Subcutaneous adipose tissue (tissue), 4 donors: ENCODE measurements around the gene PIGU. TPM values are rescaled to one million over a fixed set of nuclear protein-coding genes. Genes with fewer than 3 reads are reported as not detected.

Experiments used
- total RNA-seq, 4 donors: library from RNA; depleted of rRNA; stranded (reverse); fragments of >200 nt; gene quantifications; one replicate each; pipeline ENCODE4 v1.1.0, GENCODE V29; 2016
- TF ChIP-seq, protein P1 (sequence below): fragments of 450-650 bp; IDR thresholded peaks from one replicate; pipeline ENCODE4 v1.5.1; 2016; ENCODE audit warnings: low read depth, mild to moderate bottlenecking, control low read depth, antibody characterized with exemption, moderate library complexity

Gene PIGU
- total RNA-seq, 4 donors from 2014 or later = 5.7 to 13.9 (median 7.7) TPM

DNA sequence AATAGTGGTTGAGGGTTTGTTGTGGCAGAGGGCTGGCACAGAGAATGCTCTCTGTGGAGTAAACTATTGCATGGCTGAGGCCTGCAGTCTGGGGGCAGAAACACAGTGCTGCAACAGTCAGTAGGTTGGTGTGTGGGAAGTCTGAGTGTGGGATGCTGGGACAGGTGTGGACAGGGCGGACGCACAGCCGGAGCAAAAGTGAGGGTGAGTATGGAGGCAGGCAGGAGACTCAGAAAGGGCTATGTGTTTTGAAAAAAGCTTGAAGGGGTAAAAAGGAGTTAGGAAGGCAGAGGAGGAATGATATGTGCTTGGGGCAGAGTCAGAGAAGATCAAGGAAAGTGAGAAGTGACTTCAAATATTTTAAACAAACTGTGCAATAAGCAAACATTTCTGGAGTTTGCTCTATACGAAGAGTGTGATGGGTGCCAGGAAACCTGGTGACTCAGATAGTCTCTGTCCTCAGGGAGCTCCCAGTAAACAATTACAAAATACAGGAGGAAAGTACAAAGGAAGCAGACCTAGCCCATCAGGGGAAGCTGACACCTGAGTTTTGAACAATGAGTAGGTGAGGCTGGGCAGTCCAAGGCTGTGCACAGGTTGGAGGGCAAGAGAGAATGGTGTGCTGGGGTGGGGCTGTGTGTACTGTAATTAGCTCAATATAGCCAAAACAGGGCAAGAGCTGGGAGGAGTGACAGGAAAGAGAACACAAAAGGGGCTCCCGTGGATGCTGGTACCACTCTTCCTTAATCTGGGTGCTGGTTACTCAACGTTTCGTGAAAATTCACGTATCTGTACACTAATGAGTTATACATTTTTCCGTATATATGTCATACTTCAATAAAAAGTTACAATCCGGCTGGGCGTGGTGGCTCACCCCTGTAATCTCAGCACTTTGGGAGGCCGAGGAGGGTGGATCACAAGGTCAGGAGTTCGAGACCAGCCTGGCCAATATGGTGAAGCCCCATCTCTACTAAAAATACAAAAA lies 55.2 kb downstream of the PIGU start:
- TF ChIP-seq, protein P1, sequence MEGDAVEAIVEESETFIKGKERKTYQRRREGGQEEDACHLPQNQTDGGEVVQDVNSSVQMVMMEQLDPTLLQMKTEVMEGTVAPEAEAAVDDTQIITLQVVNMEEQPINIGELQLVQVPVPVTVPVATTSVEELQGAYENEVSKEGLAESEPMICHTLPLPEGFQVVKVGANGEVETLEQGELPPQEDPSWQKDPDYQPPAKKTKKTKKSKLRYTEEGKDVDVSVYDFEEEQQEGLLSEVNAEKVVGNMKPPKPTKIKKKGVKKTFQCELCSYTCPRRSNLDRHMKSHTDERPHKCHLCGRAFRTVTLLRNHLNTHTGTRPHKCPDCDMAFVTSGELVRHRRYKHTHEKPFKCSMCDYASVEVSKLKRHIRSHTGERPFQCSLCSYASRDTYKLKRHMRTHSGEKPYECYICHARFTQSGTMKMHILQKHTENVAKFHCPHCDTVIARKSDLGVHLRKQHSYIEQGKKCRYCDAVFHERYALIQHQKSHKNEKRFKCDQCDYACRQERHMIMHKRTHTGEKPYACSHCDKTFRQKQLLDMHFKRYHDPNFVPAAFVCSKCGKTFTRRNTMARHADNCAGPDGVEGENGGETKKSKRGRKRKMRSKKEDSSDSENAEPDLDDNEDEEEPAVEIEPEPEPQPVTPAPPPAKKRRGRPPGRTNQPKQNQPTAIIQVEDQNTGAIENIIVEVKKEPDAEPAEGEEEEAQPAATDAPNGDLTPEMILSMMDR = no peak

DNA sequence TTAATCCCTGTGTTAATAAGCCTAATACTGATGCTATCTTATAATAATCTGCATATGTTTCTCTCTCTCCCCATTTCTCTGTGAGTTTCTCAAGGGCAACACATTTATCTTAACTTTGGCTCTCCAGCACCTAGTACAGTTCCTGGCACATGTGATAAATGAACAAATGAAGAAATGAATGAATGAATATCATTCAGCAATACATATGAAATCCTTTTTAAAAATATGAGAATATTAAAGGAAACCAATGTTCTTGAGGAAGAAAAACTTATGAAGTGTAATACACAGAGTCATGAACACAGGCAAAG lies 55.9 kb downstream of the PIGU start:
- TF ChIP-seq, protein P1 = no peak

DNA sequence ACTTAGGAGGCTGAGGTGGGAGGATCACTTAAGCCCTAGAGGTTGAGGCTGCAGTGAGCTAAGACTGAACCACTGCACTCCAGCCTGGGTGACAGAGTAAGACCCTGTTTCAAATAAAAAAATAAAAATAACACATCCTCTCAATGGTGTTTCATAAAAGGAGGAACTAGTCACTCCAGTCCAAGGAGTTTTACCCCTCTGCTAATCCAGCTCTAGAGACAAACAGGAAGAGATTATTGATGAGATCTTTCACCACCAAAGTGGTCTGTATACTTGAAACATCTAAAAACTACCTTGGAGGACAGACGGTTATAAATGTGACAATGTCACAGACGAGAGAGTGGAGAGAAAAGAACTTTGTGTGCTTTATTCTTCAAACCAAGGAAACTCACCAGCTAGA lies 58.2 kb downstream of the PIGU start:
- TF ChIP-seq, protein P1 = no peak

DNA sequence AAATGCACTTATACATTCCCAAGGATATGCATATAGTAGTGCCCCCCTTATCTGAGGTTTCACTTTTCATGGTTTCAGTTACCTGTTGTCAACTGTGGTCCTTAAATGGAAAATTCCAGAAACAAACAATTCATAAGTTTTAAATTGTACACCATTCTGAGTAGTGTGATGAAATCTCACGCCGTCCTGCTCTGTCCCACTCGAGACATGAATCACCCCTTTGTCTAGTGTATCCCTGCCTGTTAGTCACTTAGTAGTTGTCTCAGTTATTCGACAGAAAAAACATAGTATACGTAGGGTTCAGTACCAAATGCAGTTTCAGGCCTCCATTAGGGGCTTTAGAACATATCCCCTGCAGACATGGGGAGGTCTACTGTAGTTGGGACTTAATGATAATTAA lies 61.4 kb downstream of the PIGU start:
- TF ChIP-seq, protein P1 = no peak

DNA sequence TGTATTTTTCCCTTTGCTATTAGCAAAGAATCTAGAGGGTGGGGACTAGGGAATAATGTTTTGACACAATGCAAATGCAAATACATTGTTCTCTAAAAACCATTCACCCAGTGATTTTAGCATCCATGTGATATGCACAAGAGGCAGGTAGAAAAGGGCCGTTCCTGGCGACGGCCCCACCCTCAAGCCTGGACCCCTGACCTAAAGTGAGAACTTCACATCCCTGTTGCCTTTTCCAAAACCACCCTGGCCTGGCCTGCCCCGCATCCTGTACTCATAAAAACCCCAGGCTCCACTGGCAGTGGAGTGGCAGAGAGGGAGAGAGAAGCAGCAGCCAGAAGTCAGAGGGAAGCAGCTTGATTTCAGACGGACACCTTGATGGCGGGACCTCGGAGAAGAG lies 69.8 kb downstream of the PIGU start:
- TF ChIP-seq, protein P1 = no peak

DNA sequence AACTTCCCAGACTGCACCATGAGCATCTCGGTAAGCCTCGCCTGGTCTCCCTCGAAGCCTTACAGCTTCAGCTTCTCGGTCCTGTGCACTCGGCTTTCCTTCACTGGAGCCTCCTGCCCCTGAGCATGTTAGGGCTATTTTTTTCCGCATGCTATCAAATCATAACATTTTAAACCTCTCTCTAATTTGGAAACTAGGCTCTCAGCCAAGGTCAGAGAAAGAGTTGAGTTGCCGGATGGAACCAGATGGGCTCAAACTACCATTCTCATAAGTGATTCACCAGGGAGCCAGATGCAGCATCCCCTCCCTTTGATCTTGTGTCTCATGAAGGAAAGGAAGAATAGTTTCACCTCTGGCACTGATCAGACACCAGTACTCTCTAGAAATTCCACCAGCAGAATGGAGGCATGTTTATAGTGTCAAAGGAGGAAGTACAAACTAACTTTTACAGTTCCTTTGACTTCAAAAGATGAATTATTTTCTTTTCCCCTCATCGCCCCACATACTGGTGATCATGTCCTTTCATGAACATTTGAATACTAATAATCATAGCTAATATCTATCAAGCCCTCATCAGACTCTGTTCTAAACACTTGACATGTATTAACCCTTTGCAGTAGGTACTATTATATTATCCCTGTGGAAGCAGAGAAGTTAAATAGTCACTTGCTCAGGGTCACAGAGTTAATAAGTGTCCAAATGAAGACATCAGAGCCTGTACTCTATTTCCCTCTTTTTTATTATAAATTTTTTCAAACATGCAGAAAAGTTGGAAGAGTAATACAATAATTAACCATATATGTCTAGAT lies 71.7 kb downstream of the PIGU start:
- TF ChIP-seq, protein P1 = no peak
